GM19468 (cell line): ENCODE results near the gene MMP24.

Experiments
- ATAC-seq: cut with Tn5 transposase; IDR thresholded peaks from one replicate; pipeline ENCODE4 v1.9.1; 2021; ENCODE audit warnings: mild to moderate bottlenecking, moderate library complexity, moderate number of reproducible peaks; ENCODE audit not compliant: unreplicated experiment; ENCODE audit errors: extremely low read depth

The MMP24 gene

DNA sequence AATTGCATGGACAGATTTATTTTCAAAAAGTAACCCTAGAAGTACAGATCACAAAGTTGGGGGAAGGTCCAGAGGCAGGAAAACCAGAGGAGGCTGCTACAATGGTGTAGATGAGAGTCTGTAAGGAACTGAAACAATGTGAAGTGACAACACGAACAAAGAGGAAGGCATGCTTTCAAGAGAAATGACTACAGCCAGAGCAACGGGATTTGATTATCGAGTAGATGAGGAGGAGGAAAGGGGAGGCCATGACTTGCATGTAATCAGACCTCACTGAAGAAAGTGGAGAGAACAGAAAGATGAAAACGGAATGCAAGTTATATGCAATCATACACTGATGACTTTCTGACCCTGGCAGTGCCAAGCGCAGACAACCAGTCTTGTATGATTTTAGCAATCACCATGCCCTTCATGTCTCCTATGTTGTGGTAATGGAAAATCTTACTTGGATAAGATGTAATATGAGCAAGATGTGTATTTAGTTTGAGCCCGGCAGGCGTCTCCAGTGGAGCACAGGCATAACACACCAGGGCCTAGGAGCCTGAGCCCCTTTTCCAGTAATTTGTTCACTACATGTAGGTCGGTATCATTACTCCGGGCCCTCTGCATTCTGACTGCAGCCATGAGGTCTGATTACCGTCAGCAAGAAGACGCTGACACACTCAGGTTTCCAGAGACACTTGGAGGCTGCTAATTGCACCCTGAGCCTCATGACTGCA lies 99.7 kb downstream of the MMP24 start:
- no peak for ATAC-seq
